HG03558 (cell line): ENCODE measurements around the gene PDIA6.

Source experiments
- ATAC-seq: cut with Tn5 transposase; IDR thresholded peaks from one replicate; pipeline ENCODE4 v1.9.1; 2021; ENCODE audit warnings: moderate number of reproducible peaks; ENCODE audit not compliant: unreplicated experiment; ENCODE audit errors: extremely low read depth

The PDIA6 gene

GRCh38 chr2:10770956-10771750 lies 41.4 kb downstream of the PDIA6 start:
- no peak for ATAC-seq

GRCh38 chr2:10768063-10768507 lies 44.5 kb downstream of the PDIA6 start:
- ATAC-seq: no peak

GRCh38 chr2:10765914-10766313 lies 46.7 kb downstream of the PDIA6 start:
- no peak for ATAC-seq

GRCh38 chr2:10765461-10765860 lies 47.1 kb downstream of the PDIA6 start:
- ATAC-seq: no peak

- ATAC-seq: no peak
Observed at GRCh38 chr2:10764896-10765295, 47.7 kb downstream of the PDIA6 start.

- no peak for ATAC-seq
Observed at GRCh38 chr2:10764096-10764785, 48.3 kb downstream of the PDIA6 start.

- ATAC-seq: no peak
Observed at GRCh38 chr2:10763461-10763800, 49.2 kb downstream of the PDIA6 start.

GRCh38 chr2:10762651-10763460 lies 49.7 kb downstream of the PDIA6 start:
- ATAC-seq: no peak

GRCh38 chr2:10761591-10761990 lies 51.0 kb downstream of the PDIA6 start:
- no peak for ATAC-seq

- no peak for ATAC-seq
Observed at GRCh38 chr2:10760794-10761504, 51.6 kb downstream of the PDIA6 start.

GRCh38 chr2:10759151-10759714 lies 53.4 kb downstream of the PDIA6 start:
- ATAC-seq: no peak

GRCh38 chr2:10757814-10758286 lies 54.7 kb downstream of the PDIA6 start:
- ATAC-seq: no peak

- ATAC-seq: no peak
Observed at GRCh38 chr2:10755621-10756020, 57.0 kb downstream of the PDIA6 start.

GRCh38 chr2:10753876-10754275 lies 58.7 kb downstream of the PDIA6 start:
- ATAC-seq: no peak

- ATAC-seq: no peak
Observed at GRCh38 chr2:10753156-10753555, 59.4 kb downstream of the PDIA6 start.

GRCh38 chr2:10752236-10752635 lies 60.3 kb downstream of the PDIA6 start:
- no peak for ATAC-seq

- no peak for ATAC-seq
Observed at GRCh38 chr2:10750610-10751009, 62.0 kb downstream of the PDIA6 start.

- no peak for ATAC-seq
Observed at GRCh38 chr2:10742666-10743065, 69.9 kb downstream of the PDIA6 start.

- ATAC-seq: no peak
Observed at GRCh38 chr2:10741139-10741538, 71.4 kb downstream of the PDIA6 start.

GRCh38 chr2:10740226-10740625 lies 72.4 kb downstream of the PDIA6 start:
- no peak for ATAC-seq
